GM19023 (cell line): ENCODE data around the gene REC114.
"Not testable (repeated sequence)": the region's sequence is repeated elsewhere in the genome, so short reads cannot be mapped to it uniquely, and the experiment has no call there.

Experiments used
- ATAC-seq: cut with Tn5 transposase; IDR thresholded peaks from one replicate; pipeline ENCODE4 v1.9.1; 2021; ENCODE audit warnings: mild to moderate bottlenecking, moderate library complexity; ENCODE audit not compliant: unreplicated experiment

The REC114 gene

GRCh38 chr15:73573037-73573436 is 130.1 kb downstream of the REC114 start:
- ATAC-seq: no peak

DNA sequence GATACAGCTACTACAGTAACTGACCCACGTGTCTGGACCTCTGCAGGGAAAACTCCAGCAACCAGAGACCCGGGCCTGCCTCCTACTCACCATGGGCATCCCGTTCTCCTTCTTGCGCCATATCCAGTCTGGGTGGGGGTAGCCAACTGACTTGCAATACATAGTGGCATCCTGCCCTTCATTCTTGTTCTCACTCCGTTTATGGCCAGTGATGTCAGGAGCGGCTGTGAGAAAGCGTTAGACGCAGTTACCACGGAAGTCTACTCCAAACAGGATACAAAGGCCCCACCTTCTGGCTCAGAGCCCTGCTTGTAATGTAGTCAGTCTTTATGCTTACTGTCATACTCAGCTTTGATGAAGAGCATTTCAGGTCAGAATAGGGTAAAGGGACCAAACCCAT is 130.6 kb downstream of the REC114 start:
- no peak for ATAC-seq

- no peak for ATAC-seq
Measured at GRCh38 chr15:73575636-73576247, 132.8 kb downstream of the REC114 start.

DNA sequence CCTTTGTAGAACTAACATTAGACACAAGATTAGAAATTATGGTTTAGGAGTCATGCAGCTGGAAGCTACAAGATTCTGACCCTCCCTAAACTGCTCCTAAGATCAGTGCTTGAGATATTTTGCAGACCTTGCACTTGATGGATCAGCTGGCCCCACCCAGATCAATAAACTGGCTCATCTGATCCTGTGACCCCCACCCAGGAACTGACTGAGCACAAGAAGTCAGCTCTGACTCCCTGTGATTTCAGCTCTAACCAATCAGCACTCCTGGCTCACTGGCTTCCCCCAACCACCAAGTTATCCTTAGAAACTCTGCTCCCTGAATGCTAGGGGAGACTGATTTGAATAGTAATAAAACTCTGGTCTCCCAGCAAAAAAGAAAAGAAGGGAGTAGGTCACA is 134.6 kb downstream of the REC114 start:
- ATAC-seq: not testable (repeated sequence)

- no peak for ATAC-seq
Measured at GRCh38 chr15:73578026-73578425, 135.1 kb downstream of the REC114 start.

- no peak for ATAC-seq
Measured at GRCh38 chr15:73582851-73583379, 140.0 kb downstream of the REC114 start.

GRCh38 chr15:73583544-73583943 is 140.6 kb downstream of the REC114 start:
- ATAC-seq: no peak

- no peak for ATAC-seq
Measured at GRCh38 chr15:73584699-73585420, 141.9 kb downstream of the REC114 start.

GRCh38 chr15:73585871-73586654 is 143.1 kb downstream of the REC114 start:
- ATAC-seq: no peak

- ATAC-seq: no peak
Measured at GRCh38 chr15:73589766-73590165, 146.8 kb downstream of the REC114 start.

- ATAC-seq: no peak
Measured at GRCh38 chr15:73590263-73590662, 147.3 kb downstream of the REC114 start.

- no peak for ATAC-seq
Measured at GRCh38 chr15:73593304-73594074, 150.5 kb downstream of the REC114 start.

GRCh38 chr15:73594109-73594508 is 151.1 kb downstream of the REC114 start:
- ATAC-seq: no peak

GRCh38 chr15:73596174-73596573 is 153.2 kb downstream of the REC114 start:
- ATAC-seq: no peak

DNA sequence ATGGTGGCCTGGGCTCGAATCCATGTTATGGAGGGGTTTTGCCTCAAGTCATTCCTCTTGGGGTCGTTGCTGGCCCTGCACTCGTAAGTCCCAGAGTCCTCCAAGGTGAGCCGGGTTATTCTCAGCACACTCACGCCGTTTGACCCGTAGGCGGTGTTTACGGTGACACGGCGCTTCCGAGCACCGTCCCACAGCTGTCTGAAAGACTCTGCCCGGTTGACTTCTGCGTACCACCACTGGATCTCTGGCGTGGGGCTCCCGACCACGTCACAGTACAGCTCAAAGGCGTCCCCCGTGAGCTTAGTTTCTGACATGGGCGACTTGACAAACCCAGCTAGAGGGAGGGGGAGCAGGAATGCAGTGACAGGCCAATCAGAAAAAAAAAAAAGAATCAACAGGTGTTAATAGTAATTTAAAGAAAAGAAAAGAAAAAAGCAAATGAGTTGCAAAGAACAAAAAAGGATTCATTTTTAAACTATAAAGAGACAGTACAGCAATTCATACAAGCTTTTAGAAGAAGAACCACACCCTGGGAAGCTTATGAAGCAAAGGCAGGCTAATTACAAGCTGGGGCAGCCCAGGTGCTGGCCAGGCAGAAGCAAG is 154.2 kb downstream of the REC114 start:
- ATAC-seq: no peak

- ATAC-seq: no peak
Measured at GRCh38 chr15:73598530-73599160, 155.7 kb downstream of the REC114 start.

DNA sequence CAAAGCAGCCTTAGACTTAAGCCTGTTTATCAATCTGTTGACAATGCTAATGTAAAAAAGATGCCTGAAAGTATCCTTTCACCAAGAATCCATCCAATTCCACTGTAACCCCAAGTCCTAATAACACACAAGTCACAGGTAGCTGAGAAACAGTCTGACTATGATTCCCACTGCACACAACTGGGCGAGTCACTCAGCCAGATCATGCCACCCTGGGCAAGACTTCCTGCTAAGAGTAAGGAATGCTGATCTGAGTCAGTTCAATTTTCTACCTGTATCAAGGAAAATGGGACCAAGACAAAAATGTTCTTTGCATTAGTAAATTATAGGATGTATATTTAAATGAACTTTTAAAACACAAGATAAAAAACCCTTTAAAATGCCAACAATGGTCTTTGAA is 157.0 kb downstream of the REC114 start:
- no peak for ATAC-seq

- ATAC-seq: no peak
Measured at GRCh38 chr15:73600413-73601335, 157.7 kb downstream of the REC114 start.
